ENCODE data around the gene KIF26A. TPM values are rescaled to one million over a fixed set of nuclear protein-coding genes. Genes with fewer than 3 reads are reported as not detected.

Gene KIF26A
- total RNA-seq, 1 experiment from 2014 or later = not detected

DNA sequence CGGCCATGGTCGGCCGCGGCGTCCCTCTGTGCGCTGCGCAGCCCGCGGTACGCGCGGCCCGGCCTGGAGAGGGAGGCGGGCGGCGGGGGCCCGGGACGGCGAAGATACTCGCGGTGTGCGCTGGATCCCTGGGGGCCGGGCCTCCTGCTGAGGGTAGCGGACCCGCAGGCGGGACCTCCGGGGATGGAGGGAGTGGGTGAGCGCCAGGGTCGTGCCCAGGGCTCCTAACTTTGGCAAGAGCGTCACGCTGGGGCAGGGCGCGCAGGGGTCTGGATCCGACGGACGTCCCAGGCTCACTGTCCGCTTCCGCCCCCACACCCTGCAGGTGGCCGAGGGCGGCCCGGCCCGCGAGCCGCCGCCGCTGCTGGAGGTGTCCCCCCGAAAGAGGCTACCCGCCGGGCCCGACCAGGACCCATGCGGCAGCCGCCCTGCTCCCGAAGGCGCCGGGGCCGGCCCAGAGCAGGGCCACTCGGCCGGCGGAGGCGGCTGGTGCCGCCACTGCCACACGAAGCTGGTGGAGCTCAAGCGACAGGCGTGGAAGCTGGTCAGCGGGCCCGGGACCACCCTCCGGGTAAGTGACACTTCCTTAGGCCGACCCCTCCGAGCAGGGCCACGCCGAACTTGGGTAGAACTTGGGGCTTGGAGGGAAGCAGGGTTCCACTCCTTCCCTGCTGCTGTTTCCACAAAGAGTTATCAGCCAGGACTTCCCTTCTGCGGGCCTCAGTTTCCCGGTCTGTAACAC is 502 bp downstream of the KIF26A start:
- in situ Hi-C loops (cut with HindIII; ENCODE audit: low pct_unique_long_range_greater_than_20kb, low sequenced_read_pairs) = no loop called here
- no peak for DNase-seq (ENCODE audit: low read depth)

DNA sequence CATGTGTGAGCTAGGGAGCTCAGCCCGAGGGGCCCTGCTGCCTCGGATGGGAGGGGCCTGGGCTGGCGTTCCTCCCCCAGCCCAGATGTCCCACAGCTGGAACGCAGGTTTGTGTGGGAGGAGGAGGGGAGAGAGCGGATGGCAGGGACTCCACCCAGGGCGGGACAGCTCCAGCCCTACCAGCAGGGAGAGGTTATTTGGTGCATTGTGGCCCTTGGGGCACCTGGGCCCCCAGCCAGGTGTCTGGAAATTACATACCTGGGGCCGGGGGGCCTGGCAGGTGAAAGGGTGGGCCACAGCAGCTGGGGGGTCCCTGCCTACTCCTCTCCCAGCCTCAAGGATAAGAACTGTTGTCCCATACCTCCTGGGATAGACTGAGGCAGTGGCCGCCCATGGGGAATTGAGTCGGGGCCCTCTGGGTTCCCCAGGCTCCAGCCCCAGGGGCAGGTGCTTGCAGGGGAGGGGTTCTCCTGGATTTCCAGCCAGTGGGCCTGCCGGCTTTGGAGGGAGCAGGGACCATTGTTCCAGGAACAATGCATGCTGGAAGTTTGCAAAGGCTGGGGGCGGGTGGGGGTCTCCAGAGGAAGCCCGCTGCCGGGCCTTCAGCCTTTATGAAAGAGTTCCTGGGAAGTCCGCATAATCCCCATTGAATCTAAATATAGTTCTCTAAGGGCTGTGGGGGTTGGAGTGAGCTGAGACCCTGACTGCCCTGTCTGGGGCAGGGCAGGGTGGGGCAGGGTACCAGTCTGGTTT is 1.2 kb downstream of the KIF26A start:
- in situ Hi-C loops (cut with HindIII; ENCODE audit: low pct_unique_long_range_greater_than_20kb, low sequenced_read_pairs) = no loop called here

DNA sequence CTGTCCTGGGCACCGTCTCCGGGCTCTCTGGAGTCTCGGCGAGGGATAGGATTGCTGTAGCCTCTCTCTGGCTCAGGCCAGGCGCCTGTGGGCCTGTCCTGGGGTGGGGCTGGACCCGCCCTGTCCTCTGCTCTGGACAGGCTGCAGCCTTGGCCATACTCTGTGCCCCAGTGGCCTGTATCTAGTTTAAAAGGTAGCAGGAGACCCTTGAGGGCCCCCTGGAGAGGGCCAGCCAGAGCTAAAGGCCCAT is 1.8 kb downstream of the KIF26A start:
- no peak for DNase-seq (ENCODE audit: low read depth)
- in situ Hi-C loops (cut with HindIII; ENCODE audit: low pct_unique_long_range_greater_than_20kb, low sequenced_read_pairs) = no loop called here

More for the DNA sequence above, 1.2 kb downstream of the KIF26A start:
- no peak for DNase-seq (ENCODE audit: low read depth)

DNA sequence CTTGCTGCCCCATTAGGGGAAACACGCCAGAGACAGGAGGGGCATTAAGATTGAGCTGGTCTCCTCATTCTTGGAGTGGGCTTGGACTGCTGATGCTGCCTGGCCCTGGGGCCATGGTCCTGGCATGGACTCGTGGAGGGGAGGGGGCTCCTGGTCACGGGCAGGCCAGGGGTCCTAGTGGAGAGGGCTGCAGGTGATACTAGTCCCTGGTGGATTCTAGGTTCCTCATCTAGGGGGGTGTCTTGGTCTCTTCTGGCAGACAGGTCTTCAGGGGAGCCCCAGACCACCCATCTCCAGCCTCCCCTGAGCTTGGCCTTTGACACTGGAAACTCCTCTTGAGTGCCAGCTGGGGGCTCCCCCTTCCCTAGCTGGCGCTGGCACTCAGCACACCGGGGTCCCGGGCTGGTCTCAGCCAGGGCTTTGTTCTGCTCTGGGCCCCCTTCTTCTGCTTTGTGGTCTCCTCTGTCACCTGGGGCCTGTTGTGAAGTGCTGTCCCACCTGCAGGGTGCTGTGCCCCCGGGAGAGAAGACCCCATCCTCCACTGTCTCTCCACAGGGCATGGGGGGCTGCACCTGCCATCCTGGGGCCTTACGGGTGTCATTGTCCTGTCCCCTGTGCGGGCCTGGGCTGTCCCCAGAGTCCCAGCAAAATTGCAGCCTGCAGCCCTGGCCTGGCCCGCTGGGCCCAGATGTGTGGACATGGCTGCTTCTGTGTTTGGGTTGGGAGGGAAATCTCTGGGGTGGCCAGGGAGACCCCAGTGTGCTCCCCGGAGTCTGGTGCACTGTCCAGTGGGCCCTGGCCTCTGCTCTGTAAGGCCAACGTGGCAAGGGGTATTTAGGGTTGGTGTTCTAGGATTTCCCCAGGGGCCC is 2.3 kb downstream of the KIF26A start:
- no peak for DNase-seq (ENCODE audit: low read depth)
- in situ Hi-C loops (cut with HindIII; ENCODE audit: low pct_unique_long_range_greater_than_20kb, low sequenced_read_pairs) = no loop called here

DNA sequence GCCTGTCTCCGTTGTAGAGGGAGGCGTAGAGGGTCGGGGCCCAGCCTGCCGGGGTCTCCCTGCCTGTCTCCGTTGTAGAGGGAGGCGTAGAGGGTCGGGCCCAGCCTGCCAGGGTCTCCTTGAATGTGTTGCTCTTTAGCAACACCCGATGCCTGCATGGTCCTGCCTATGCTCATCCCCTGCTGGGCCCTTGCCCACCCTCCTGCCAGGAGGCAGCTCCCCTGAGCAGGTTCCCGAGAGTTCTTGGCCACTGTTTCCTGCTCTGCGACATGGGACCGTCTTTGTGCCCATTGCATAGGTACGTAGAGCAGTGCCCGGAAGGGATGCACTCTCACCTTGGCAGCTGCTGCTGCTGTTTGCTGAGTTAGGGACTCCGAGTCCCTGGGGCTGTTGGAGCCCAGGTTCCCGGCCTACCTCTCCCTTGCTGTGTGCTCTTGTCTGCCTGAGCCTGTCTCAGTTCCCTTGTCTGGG is 3.3 kb downstream of the KIF26A start:
- no peak for DNase-seq (ENCODE audit: low read depth)
- in situ Hi-C loops (cut with HindIII; ENCODE audit: low pct_unique_long_range_greater_than_20kb, low sequenced_read_pairs) = no loop called here

DNA sequence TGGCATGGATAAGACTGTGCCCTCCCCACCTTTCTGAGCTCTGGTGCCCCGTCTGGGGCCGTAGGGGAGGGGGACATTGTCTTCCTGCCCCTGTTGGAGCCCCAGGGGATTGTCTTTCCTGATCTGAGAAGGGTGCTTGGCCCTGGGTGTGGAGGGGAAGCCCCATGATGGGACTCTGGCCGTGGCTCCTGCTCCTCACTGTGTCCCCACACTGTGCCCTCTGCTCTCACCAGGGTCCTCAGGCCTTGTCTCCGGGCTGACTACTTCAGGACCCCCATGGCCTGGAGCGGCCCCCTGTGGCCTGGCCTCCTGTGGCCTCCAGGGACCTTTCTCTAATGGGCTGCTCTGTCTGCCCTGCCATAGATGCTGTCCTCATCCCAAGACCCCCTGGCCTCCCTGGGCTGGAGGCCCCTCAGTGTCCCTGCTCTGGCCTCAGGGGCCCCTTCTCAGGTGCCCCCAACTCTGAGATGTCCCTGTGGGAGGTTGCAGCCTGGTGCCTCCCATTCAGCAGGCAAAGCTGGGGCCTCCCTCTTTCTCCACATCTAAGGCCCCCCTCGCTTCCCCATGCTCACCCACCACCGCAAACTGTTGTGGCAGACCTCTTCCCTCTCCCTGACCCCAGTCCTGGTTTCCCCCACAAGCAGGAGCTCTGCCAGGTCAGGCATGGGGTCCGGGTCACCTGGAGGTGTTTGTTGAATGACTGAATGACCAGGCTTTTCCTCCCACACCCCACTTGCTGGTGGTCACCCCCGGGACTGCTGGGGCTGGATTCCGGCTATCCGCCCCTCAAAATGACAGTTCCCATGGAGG is 4.0 kb downstream of the KIF26A start:
- in situ Hi-C loops (cut with HindIII; ENCODE audit: low pct_unique_long_range_greater_than_20kb, low sequenced_read_pairs) = no loop called here
- DNase-seq (ENCODE audit: low read depth) = no peak

DNA sequence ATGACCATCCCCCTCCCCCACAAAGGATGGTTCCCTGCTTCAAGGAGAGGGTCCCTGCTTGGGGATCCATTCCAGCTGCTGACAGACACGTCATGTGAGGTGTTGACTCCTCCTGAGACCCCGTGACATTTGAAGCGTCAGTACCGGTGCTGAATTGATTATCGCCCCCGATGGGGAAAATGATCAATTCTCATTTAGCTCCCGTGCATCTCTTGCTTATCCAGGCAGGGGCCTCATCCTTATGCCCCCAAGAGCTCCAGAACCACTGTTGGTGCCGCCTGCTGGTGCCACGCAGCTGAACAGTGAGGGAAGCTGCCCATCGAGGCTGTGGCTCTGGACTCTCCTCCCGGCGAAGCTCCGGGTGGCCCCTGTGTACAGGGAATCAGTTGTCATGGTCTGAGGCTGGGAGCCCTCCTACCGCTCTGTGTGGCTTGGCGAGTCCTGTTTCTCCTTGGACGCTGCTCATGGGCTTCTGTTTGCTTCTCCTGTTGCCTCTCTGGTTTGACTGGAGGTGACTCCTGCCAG is 4.6 kb downstream of the KIF26A start:
- no peak for DNase-seq (ENCODE audit: low read depth)
- in situ Hi-C loops (cut with HindIII; ENCODE audit: low pct_unique_long_range_greater_than_20kb, low sequenced_read_pairs) = no loop called here

DNA sequence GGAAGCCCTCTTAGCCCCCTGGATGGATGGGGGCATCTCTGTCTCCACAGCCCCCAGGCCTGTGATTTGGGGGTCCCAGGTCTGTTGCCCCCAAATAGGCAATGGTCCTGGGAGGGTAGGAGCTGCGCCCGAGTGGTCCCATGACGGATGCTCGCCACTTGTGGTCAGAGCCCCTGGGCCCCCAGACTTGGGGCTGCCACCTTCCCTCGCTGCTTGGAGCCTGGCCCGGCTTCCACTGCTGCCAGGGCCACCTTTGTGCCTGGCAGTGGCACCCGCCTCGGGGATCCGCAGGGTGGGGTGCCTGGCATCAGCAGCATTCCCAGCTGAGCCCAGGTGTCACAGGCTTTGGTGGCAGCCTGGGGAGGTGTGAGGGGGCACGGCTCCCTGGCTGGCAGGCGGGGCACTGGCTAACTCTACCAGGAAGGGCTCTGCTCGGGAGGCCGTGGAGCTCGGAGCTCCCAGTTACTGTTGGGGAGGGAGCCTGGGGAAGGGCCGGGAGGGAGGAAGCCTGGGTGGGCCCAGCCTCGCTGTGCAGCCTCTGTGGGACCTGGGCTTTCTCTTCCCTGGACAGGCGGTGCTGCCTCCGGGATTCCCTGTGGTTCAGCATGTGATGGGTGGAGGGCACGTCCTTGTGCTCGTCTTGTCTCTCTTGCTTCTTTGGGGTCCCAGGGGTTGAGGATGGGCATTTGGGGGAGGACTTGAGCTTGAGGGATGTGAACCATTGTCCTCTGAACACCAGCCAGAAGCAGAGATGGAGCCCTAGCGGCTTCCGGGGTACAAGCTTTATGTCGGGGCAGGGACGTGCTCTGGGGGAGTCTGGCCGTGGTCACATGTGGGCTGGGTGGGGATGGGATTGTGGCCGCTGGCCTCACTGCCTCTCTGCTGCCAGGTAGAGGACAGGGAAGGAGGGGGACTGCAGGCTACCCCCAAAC is 5.4 kb downstream of the KIF26A start:
- in situ Hi-C loops (cut with HindIII; ENCODE audit: low pct_unique_long_range_greater_than_20kb, low sequenced_read_pairs) = no loop called here
- no peak for DNase-seq (ENCODE audit: low read depth)

DNA sequence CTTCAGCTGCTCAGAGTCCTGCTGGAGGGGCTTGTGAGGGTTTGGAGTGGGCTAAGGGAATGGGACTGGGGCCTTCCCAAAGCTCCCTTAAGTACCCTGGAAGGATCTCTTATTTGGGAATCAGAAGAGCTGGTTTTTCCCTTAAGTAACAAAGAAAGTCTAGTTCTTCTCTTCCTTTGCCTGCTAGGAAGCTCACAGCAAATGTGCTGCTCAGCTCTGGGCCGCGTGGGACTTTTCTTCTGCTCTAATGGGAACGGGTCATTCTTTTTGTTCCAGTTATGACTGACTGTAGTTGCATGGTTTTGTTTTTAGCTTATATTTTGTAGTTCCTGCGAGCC is 6.0 kb downstream of the KIF26A start:
- DNase-seq (ENCODE audit: low read depth) = no peak
- in situ Hi-C loops (cut with HindIII; ENCODE audit: low pct_unique_long_range_greater_than_20kb, low sequenced_read_pairs) = no loop called here

DNA sequence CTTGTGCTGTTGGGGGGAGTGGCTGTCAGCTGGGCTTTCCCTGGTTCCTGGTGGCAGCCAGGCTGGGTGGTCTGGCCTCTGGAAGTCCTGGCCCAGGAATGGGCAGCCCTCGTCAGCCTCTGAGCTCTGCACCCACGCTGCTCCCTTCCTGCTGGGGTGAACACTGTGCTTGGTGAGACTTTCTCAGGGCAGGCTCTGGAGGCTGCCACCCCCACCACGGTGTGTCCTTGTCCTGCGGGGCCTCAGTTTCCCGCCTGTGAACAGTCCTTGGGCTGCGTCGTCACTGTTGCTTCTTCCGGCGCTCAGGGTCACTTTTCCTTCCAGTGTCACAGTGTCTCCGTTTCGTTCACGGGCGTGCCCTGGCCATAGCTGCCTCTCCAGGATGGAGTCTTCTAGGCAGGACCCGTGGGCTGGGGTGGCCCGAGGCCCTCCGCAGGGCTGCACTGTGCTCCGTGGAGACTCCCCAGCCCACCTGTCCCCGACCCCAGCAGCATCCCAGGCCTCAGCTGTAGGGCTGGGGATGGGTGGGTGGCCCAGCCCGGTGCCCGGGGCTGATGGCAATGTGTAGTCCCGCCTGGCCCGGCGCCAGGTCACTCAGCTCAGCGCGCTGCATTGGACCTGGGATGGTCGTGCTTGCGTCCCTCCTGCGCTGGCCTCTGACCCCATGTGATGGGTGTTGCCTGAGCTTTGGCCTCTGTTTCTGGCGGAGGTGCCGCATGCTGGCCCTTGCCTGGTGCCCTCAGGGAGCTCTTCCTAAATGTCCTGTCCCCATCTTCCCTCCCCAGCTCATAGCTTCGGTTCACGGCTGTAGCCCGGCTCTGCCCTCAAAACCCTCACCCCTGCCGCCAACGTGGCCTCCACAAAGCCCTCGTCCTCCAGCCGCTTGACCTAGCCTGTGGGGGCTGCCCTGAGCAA is 6.8 kb downstream of the KIF26A start:
- no peak for DNase-seq (ENCODE audit: low read depth)
- in situ Hi-C loops (cut with HindIII; ENCODE audit: low pct_unique_long_range_greater_than_20kb, low sequenced_read_pairs) = no loop called here

DNA sequence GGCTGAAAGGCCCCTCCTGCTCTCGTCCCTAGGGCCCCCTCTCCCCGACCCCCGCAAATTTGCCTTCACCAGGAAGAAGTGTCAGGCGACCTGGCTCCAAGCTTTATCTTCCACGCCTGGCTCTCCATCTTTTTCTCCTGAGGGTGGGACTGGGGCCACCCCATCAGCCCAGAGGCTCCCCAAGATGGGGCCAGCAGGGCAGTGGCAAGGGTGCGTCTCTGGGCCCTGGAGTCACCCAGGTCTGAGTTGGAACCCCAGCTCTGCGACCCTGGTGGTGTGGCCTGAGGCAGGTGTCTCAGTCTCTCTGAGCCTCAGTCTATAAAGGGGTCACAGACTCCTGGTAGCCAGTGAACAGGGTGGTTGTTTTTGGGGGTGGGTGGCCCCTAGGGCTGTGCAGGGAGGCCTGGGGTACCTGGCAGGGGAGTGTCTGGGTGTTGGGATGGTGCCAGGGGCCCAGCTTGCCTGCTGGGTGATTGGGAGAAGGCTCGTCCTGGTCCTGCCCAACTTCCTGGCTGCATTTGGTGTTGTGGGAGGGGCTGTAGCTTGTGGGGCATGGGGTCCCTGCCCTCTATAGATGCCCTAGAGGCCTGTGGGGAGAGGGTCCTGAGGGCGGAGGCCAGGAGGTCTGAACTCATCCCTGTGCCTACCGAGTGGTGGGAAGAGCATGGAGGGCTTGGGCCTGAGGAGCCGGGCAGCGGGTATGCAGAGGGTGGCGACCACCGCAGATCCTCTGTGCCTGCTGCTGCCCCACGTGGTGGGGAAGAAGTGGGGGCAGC is 7.6 kb downstream of the KIF26A start:
- no peak for DNase-seq (ENCODE audit: low read depth)
- in situ Hi-C loops (cut with HindIII; ENCODE audit: low pct_unique_long_range_greater_than_20kb, low sequenced_read_pairs) = no loop called here

DNA sequence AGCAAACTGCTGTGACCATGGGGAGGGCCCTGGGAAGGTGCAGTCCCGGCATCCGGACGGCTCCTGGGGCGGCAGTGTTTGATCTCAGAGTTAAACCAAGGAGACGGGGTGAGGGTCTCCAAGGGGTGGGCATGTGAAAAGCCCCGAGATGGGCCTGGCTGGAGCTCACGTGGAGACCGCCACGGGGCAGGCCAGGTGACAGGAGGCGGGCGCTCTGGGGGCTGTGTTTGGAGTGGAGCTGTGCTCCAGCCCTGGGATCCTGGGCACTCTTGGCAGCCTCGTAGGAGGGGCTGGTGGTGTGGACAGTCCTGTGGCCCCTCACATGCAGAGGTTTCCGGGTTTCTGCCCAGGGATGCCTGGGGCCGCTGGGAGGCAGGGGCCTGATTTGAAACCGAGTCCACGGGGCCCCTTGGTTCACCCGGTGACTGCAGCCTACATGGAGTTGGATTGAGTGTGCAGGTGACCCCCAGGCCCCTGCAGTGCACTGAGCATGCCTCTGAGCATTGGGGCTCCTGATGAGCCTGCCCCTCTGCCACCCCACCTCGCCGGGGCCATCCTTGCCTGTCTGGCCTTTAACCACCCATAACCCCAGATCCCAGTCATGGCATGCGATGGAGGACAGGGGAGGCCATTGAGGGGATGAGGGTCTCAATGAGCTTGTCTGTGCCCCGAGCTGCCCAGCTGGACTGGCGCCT is 8.4 kb downstream of the KIF26A start:
- DNase-seq (ENCODE audit: low read depth) = no peak
- in situ Hi-C loops (cut with HindIII; ENCODE audit: low pct_unique_long_range_greater_than_20kb, low sequenced_read_pairs) = no loop called here

DNA sequence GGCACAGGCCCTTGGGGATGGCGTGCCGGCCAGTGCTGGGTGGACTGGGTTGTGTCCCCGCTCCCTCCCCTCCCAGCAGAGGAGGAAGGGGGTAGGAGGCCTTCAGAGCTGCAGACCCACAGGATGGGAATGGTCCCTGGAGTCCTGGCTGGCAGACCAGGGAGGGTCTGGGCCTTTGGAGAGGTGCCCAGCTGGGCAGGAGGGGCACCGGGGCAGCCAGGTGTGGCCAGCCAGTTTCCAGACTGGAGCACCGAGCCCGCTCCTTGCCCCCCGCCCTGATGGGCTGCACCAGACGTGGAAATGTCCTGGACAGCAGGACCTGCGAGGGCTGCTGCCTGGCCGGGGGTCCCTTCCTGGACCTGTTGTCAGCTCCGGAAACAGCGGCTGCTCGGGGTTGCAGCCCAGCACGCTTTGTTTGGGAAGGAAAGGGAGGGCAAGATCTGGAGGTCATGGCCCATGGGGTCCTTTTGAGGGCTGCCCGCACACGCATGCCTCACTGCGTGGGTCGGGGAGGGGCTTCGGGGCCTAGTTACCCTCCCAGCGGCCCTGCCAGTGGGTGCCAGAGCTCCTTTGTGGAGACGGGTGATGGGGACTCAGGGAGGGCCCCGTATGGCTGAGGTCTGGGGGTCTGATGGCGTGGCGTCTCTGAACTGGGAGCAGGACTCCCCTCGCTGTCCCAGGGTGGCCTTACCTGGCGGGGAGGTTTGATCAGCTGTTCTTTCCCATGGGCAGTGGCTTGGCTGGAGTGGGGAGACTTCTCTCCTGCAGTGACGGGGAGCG is 9.1 kb downstream of the KIF26A start:
- no peak for DNase-seq (ENCODE audit: low read depth)
- in situ Hi-C loops (cut with HindIII; ENCODE audit: low pct_unique_long_range_greater_than_20kb, low sequenced_read_pairs) = no loop called here

DNA sequence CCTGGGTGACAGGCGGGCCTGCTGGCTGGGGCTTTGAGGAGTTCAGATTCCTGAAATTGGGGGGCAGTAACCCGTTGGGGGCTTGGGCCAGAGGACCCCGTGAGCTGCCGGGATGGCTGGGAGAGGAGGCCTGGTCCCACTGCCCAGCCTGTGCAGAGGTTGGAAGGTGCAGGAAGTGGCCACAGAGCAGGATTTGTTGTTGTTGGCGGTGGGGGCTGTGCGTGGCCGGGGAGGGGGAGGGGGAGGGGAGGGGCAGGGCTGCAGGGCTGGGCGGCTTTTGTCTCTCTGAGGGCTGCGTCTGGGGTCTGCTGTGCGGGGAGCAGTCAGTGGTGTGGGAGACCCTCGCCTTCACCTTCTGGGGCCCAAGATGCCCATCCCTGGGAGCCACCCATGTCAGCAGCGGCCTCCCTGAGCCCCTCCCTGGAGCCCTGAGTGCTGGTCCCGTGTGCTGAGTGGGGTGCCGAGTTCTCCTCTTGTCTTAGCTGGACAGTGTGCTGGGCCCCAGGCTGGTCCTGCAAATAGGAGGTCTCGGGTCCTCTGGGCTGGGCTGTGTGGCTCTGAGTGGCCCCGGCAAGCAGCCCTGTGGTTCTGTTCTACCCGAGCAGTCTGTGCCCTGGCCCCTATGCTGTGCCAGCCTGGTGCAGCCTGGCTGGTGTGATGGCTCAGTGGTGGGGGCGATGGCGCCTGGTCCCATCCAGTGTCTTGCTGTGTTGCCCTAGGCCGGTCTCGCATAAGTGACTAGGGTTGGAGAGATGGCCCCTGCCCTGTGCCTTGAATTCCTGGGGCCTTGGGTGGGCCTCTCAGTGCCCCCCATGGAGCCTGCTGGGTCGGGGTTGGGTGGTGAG is 10.3 kb downstream of the KIF26A start:
- in situ Hi-C loops (cut with HindIII; ENCODE audit: low pct_unique_long_range_greater_than_20kb, low sequenced_read_pairs) = no loop called here
- no peak for DNase-seq (ENCODE audit: low read depth)

All from Caki2 (cell line).